GM19193 (cell line): ENCODE results near the gene GLIS1.

Experiments used
- POLR2A ChIP-seq: IDR thresholded peaks from 4 replicates; pipeline ENCODE4 v1.6.1; 2011; ENCODE audit not compliant: insufficient read depth, insufficient read length; ENCODE audit errors: extremely low read depth

GLIS1 gene

DNA sequence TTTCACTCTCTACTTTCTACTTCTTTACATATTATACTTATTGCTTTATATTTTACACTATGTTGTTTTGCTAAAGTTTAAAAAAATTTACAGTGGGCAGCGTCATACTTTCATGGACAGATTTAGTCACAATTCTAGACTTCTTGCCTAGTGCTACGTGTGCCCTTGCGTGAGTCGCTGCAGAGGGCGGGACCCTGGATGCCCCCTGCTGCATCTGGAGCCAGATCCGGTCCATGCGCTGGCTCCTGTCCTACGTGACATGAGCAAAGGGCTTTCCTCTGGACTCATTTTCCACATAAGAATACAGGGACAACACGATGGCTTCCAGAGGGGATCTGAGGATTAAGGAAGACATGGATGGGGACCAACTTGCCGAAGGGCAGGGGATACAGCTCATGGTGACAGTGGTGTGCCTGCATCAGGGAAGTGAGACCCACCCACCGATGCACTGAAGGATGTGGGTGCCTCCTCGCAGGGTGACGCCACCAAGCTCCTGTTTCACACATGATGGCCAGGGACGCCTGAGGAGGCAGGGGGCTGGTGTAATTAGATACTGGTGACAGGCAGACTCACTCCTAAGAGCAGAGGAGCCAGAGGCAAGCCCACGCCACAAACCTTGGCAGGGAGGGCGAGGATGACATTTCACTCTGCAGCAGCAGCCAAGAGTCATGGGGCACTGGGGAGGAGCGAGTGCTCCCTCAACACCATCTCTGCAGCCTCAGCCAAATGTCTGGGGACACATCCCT is 193.1 kb downstream of the GLIS1 start:
- TF ChIP-seq POLR2A: no peak

DNA sequence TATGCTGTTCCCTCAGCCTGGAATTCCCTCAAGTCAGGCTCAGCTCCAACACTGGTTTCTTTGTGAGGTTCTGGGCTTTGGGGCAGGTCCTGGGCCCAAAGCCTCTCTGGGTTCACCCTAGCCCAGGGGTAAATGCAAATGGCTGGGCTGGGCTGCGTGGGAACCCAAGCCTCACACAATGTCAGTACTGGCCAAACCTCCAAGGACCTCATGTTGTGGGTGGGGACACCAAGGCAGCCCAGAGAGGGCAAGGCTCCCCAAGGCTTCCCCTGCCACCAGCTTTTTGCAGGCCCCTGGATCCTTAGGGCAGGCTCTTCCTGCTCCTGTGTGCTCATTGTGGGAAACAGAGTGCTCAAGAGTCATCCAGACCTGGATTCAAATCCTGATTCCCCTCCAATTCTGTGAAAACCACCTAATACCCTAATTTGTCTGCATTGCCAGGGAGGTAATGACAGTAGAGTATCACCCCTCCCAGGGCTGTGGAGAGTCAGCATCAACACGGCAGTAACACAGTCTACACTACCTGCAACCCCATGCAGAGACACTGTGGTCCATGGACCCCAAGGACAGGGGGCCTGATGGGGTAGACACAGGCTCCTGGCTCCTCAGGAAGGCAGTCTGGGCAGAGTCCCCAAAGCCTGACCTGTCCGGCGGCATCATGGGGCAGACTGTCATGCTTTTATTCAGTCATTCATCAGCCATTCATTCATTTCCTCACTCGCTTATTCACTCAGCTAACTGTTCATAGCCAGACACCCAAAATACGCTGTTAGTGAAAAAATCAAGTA is 194.0 kb downstream of the GLIS1 start:
- no peak for TF ChIP-seq POLR2A

GRCh38 chr1:53543778-53544695 is 194.9 kb downstream of the GLIS1 start:
- TF ChIP-seq POLR2A: no peak

DNA sequence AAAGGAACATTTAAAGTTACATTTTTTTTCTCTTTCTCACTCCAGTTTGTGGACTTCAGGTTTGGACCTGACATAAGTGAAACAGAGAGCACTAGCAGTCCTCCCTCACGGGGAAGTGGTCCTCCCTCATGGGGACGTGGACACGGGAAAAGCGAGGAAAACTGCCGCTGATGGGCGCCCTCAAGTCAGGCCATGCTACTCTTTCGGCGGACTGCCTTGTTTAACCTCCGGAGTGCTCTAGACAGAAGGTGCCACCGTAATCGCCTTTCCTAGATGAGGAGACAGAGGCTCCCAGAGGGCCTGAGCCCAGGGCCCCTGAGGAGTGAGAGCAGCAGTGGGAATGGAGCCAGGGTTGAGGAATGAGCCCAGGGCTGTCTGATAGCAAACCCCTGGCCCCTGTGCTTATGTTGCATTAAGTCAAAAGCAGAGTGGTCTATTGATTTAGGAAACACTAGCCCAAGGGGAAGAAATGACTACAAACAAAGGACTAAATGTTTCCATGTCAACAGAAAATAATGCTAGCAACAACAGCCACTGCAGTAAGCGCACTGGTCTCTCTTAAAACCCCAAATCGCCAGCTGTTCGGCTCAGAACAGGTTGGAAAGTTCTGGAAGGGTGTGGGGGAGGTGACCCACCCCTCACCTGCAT is 195.7 kb downstream of the GLIS1 start:
- TF ChIP-seq POLR2A: no peak

- TF ChIP-seq POLR2A: no peak
Measured at GRCh38 chr1:53542551-53542950, 196.4 kb downstream of the GLIS1 start.

GRCh38 chr1:53541761-53542550 is 197.0 kb downstream of the GLIS1 start:
- no peak for TF ChIP-seq POLR2A

GRCh38 chr1:53541263-53541625 is 197.7 kb downstream of the GLIS1 start:
- no peak for TF ChIP-seq POLR2A

DNA sequence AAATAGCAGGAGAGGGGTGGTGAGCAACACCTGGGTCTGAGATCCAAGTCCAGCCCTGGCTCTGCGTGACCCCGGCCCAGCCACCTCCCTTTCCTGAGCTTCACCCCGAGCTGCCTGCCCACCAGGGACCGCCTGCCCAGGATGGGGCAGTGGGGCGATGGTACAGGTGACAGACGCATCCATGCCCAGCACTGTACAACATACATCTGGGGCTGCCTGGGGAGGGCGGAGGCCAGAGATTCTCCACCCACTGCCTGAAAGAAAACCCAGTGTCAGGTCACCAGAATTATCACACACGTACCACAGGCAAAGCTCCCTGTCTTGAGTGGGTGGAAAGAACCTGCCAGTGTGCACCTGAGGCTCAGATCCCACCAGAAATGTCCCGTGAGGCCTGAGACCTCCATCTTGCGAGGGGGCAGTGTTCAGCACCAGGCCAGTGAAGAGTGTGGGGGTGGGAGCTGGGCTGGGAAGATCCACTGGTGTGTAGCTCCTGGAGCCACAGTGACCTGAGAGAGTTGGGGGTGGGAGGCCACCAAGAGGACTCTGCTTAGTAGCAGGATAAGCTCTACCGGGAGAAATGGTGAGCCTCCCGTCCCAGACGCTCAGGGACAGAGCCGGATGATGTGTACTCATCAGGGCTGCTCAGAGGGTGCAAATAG is 198.2 kb downstream of the GLIS1 start:
- no peak for TF ChIP-seq POLR2A

DNA sequence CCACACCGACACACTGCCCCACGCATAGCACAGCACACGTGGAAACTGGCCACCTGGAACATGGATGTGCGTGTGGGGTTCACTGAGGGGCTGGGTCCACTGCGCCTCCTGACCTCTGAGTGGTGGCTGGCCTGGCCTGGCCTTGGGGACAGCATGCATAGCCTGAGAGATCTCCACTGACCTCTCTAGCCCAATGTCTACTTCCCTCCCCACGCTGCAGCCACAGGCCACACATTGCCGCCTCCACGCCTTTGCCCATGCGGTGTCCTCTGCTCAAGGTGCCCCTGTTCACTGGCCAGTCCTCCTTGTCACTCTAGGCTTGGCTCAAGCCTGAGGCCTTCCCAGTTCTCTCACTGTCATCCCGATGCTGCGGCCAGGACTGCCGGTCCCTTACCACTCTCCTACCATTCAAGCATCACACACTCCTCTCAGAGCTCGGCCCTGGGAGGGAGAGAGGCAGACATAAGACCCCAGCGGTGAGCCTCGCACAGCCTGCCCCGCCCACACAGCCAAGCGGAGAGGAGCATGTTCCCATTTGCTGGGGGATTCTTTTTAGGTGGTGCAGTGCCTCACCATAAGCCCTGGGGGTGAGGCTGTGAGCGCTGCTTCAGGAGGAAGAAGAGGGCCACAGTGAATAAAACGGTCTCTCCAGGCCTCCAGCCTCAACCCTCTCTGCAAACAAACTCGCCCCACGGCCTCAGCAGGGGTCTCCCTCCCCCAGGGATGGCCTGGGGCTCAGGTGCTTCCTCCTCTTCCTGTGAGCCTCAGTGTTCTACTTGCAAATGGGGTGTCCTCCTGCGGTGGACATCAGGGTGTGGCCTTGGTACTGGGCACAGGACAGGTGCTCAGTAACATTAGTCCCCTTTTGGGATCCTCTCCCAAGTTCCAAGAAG is 199.0 kb downstream of the GLIS1 start:
- no peak for TF ChIP-seq POLR2A

GRCh38 chr1:53539226-53539625 is 199.7 kb downstream of the GLIS1 start:
- TF ChIP-seq POLR2A: no peak

DNA sequence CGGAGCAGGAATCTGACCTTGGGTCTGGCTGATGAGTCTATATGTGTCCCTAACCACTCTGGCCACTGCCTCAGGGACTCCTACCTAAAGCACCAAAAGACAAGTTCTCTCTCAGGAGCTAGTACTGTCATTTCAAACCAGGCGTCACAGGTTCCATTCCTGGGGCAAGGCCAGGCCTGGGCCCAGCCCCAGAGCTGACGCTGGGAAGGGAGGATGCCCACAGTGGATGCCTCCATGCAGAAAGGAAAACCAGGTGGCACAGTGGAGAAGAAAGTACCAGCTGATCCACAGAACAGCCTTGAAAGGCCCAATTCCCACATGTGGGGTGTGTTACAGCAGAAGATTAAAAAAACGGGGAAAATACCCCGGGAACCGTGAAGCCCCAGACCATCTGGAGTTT is 202.4 kb downstream of the GLIS1 start:
- no peak for TF ChIP-seq POLR2A

DNA sequence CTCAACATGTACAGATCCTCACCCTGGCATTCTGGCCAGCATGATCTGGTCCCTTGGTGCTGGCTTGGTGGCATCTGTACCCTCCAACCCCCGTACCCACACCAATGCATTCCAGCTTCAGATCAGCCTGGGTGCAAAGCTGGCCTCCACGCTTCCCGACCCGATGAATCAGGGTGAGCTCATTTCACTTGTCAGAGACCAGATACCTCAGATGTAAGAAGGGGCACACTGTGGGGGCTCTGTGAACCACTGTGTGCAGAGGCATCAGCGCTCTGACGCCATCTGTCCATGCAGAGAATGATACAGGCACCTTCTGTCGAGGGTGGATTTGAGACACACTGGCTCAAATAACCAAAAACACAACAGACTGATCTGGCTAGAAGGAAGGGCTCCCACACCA is 203.1 kb downstream of the GLIS1 start:
- no peak for TF ChIP-seq POLR2A
